ENCODE measurements around the gene PLA2G4B. TPM values are rescaled to one million over a fixed set of nuclear protein-coding genes. Genes with fewer than 3 reads are reported as not detected.

Gene PLA2G4B
- total and polyA plus RNA-seq, 7 experiments from 2014 or later = 0.98 to 69.9 (median 33.7) TPM

GRCh38 chr15:41860049-41860828 is 21.6 kb downstream of the PLA2G4B start:
- no peaks in the 10 kb centered on the region for H3K4me1 ChIP-seq (ENCODE audit: control insufficient read depth in 2 of 2, insufficient read depth in 2 of 2, low read length in 2 of 2)
- Mint-ChIP-seq H3K4me3 (no peak overlapping the region), H3K27ac (no peak overlapping the region), H3K9me3 (no peaks in the 10 kb centered on the region), H3K36me3 (no peaks in the 10 kb centered on the region), H3K4me1 (peaks cover 4 to 16% (median 6%) of the 10 kb centered on the region in 7 donors), H3K27me3 (no peaks in the 10 kb centered on the region)
- H3K4me3 ChIP-seq (ENCODE audit: low read length) = no peak overlapping the region
- no peak overlapping the region for H3K27ac ChIP-seq (ENCODE audit: low read depth, low read length)
- intact Hi-C loops (cut with micrococcal nuclease) = no loop called here
- ChIA-PET CTCF (no interaction called here), POLR2A (interaction anchor here (1.1 kb wide), 1 partner anchor 83 kb away, joined by 3 read pairs; no protein-coding TSS in a partner anchor)
- DNase-seq = no peak
- no peaks in the 10 kb centered on the region for H3K36me3 ChIP-seq (ENCODE audit: control insufficient read depth in 2 of 3, insufficient read depth in 3 of 3, low read length in 3 of 3)
- peak; percentile 53 for ATAC-seq
- no peaks in the 10 kb centered on the region for H3K27me3 ChIP-seq (ENCODE audit: control insufficient read depth in 2 of 2, insufficient read depth in 2 of 2, low read length in 2 of 2)
- no peaks in the 10 kb centered on the region for H3K9me3 ChIP-seq (ENCODE audit: control insufficient read depth in 2 of 3, low read length in 3 of 3)

- Mint-ChIP-seq H3K27me3 (no peaks in the 10 kb centered on the region), H3K4me1 (peaks cover 4 to 16% (median 6%) of the 10 kb centered on the region in 7 donors), H3K4me3 (no peak overlapping the region), H3K9me3 (no peaks in the 10 kb centered on the region), H3K36me3 (no peaks in the 10 kb centered on the region), H3K27ac (no peak overlapping the region)
- POLR2A ChIA-PET = interaction anchor here (0.9 to 1.1 kb wide), 3 partner anchors 9 to 81 kb away, joined by 3 read pairs; no protein-coding TSS in a partner anchor
- ATAC-seq (no peak), DNase-seq (no peak)
- CTCF ChIA-PET = interaction anchor here (1.0 kb wide), 1 partner anchor 45 kb away, joined by 3 read pairs; no protein-coding TSS in a partner anchor
- no peak overlapping the region for H3K27ac ChIP-seq (ENCODE audit: low read depth, low read length)
- no peaks in the 10 kb centered on the region for H3K36me3 ChIP-seq (ENCODE audit: control insufficient read depth in 2 of 3, insufficient read depth in 3 of 3, low read length in 3 of 3)
- H3K4me3 ChIP-seq (ENCODE audit: low read length) = no peak overlapping the region
- no peaks in the 10 kb centered on the region for H3K27me3 ChIP-seq (ENCODE audit: control insufficient read depth in 2 of 2, insufficient read depth in 2 of 2, low read length in 2 of 2)
- H3K4me1 ChIP-seq (ENCODE audit: control insufficient read depth in 2 of 2, insufficient read depth in 2 of 2, low read length in 2 of 2) = no peaks in the 10 kb centered on the region
- intact Hi-C loops (cut with micrococcal nuclease) = no loop called here
- no peaks in the 10 kb centered on the region for H3K9me3 ChIP-seq (ENCODE audit: control insufficient read depth in 2 of 3, low read length in 3 of 3)
Observed at GRCh38 chr15:41861736-41862356, 23.2 kb downstream of the PLA2G4B start.

- DNase-seq = no peak
- no peak overlapping the region for H3K4me3 ChIP-seq (ENCODE audit: low read length)
- Mint-ChIP-seq H3K27ac (peak overlapping the region in 2 of 9 donors; percentile 46 to 52), H3K9me3 (no peaks in the 10 kb centered on the region), H3K4me3 (no peak overlapping the region), H3K4me1 (peaks cover 4 to 16% (median 6%) of the 10 kb centered on the region in 7 donors), H3K27me3 (no peaks in the 10 kb centered on the region), H3K36me3 (no peaks in the 10 kb centered on the region)
- POLR2A ChIA-PET = no interaction called here
- intact Hi-C loops (cut with micrococcal nuclease) = no loop called here
- no peaks in the 10 kb centered on the region for H3K4me1 ChIP-seq (ENCODE audit: control insufficient read depth in 2 of 2, insufficient read depth in 2 of 2, low read length in 2 of 2)
- no peaks in the 10 kb centered on the region for H3K9me3 ChIP-seq (ENCODE audit: control insufficient read depth in 2 of 3, low read length in 3 of 3)
- no peak overlapping the region for H3K27ac ChIP-seq (ENCODE audit: low read depth, low read length)
- CTCF ChIA-PET = interaction anchor here (0.6 to 1.0 kb wide), 2 partner anchors 28 to 44 kb away, joined by 3 read pairs; no protein-coding TSS in a partner anchor
- no peak for ATAC-seq
- H3K27me3 ChIP-seq (ENCODE audit: control insufficient read depth in 2 of 2, insufficient read depth in 2 of 2, low read length in 2 of 2) = no peaks in the 10 kb centered on the region
- no peaks in the 10 kb centered on the region for H3K36me3 ChIP-seq (ENCODE audit: control insufficient read depth in 2 of 3, insufficient read depth in 3 of 3, low read length in 3 of 3)
Observed at GRCh38 chr15:41862515-41863116, 24.0 kb downstream of the PLA2G4B start.

GRCh38 chr15:41865490-41866055 is 26.9 kb downstream of the PLA2G4B start:
- H3K4me3 Mint-ChIP-seq = no peak overlapping the region
- no peak overlapping the region for H3K27ac ChIP-seq (ENCODE audit: low read depth, low read length)
- H3K4me1 ChIP-seq (ENCODE audit: control insufficient read depth in 2 of 2, insufficient read depth in 2 of 2, low read length in 2 of 2) = no peaks in the 10 kb centered on the region
- intact Hi-C loops (cut with micrococcal nuclease) = no loop called here
- no peak overlapping the region for H3K4me3 ChIP-seq (ENCODE audit: low read length)
- ChIA-PET CTCF (no interaction called here), POLR2A (interaction anchor here (0.7 to 1.1 kb wide), 2 partner anchors 9 to 34 kb away, joined by 3 read pairs; no protein-coding TSS in a partner anchor)
- no peaks in the 10 kb centered on the region for H3K36me3 ChIP-seq (ENCODE audit: control insufficient read depth in 2 of 3, insufficient read depth in 3 of 3, low read length in 3 of 3)
- peaks cover 0 to 1% (median 0%) of the 10 kb centered on the region in 11 donors for H3K9me3 Mint-ChIP-seq
- no peaks in the 10 kb centered on the region for H3K36me3 Mint-ChIP-seq
- peaks cover 3 to 12% (median 7%) of the 10 kb centered on the region in 7 donors for H3K4me1 Mint-ChIP-seq
- H3K9me3 ChIP-seq (ENCODE audit: control insufficient read depth in 2 of 3, low read length in 3 of 3) = no peaks in the 10 kb centered on the region
- ATAC-seq (no peak), DNase-seq (no peak)
- H3K27ac Mint-ChIP-seq = no peak overlapping the region
- no peaks in the 10 kb centered on the region for H3K27me3 ChIP-seq (ENCODE audit: control insufficient read depth in 2 of 2, insufficient read depth in 2 of 2, low read length in 2 of 2)
- H3K27me3 Mint-ChIP-seq = no peaks in the 10 kb centered on the region

DNA sequence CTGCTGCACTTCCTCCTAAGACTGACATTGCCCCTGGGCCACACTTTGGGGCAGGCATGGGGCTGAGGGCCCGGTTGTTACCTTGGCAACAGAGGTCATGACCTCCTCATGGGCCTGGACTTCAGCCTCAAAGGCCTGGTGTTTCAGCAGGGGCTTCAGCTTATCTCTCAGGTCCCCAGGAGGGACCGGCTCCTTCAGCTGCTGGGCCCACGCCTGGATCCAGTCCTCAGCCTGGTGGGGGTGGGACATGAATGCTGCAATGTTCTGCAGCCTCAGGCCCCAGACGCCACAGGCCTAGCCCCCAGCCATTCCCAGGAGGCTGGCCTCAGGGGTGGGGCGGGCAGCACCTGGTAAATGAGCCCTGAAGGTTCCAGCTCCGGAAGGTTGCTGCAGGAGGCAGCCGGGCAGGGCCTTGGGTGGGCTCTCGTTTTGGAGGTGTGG is 27.6 kb downstream of the PLA2G4B start:
- intact Hi-C loops (cut with micrococcal nuclease) = no loop called here
- no peaks in the 10 kb centered on the region for H3K36me3 ChIP-seq (ENCODE audit: control insufficient read depth in 2 of 3, insufficient read depth in 3 of 3, low read length in 3 of 3)

DNA sequence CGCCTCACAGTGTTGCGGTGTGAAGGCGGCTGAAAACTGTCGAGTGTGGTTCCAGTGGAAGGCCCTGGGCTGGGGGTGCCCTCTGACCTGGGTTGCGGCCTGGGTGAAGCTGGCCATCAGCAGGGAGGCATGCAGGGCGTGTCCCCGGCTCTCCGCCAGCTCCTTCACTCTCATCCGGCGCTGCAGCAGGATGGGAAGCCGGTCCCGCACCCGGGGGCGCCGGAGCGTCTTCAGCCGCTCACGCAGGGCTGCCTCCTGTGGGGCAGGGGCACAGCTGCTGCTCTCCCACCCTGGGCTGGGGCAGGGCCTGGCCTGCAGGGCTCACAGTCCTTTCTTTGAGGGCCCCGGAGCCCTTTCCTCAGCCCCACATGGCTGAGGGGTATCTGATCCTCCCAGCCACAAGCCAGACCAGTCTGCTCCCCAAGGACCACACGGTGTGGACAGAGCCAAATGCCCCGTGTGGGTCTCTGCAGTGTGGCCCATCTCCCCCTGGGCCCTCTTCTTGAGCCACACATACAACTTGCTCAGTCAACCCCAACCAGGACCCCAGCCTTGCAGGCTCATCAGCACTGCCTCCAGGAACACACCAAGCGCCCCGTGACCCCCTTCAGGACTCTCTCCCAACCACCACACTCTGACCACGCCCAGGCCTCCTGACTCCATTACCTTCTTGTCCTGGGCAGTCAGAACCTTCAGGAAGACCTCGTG is 28.4 kb downstream of the PLA2G4B start:
- ATAC-seq (no peak), DNase-seq (no peak)
- POLR2A ChIA-PET = interaction anchor here (0.6 to 1.8 kb wide), 2 partner anchors 28 to 251 kb away, joined by 4 read pairs; no protein-coding TSS in a partner anchor
- H3K27me3 ChIP-seq (ENCODE audit: control insufficient read depth in 2 of 2, insufficient read depth in 2 of 2, low read length in 2 of 2) = no peaks in the 10 kb centered on the region
- Mint-ChIP-seq H3K36me3 (no peaks in the 10 kb centered on the region), H3K9me3 (peaks cover 0 to 1% (median 0%) of the 10 kb centered on the region in 11 donors), H3K27ac (peak overlapping the region in 1 of 9 donors; percentile 87), H3K4me1 (peaks cover 7 to 14% (median 8%) of the 10 kb centered on the region in 7 donors), H3K4me3 (no peak overlapping the region), H3K27me3 (no peaks in the 10 kb centered on the region)
- intact Hi-C loops (cut with micrococcal nuclease) = no loop called here
- no peaks in the 10 kb centered on the region for H3K36me3 ChIP-seq (ENCODE audit: control insufficient read depth in 2 of 3, insufficient read depth in 3 of 3, low read length in 3 of 3)
- no peak overlapping the region for H3K27ac ChIP-seq (ENCODE audit: low read depth, low read length)
- no peaks in the 10 kb centered on the region for H3K9me3 ChIP-seq (ENCODE audit: control insufficient read depth in 2 of 3, low read length in 3 of 3)
- H3K4me1 ChIP-seq (ENCODE audit: control insufficient read depth in 2 of 2, insufficient read depth in 2 of 2, low read length in 2 of 2) = no peaks in the 10 kb centered on the region
- no peak overlapping the region for H3K4me3 ChIP-seq (ENCODE audit: low read length)
- CTCF ChIA-PET = no interaction called here

More for the DNA sequence above, 27.6 kb downstream of the PLA2G4B start:
- H3K4me1 ChIP-seq (ENCODE audit: control insufficient read depth in 2 of 2, insufficient read depth in 2 of 2, low read length in 2 of 2) = no peaks in the 10 kb centered on the region
- Mint-ChIP-seq H3K4me3 (no peak overlapping the region), H3K27me3 (no peaks in the 10 kb centered on the region), H3K36me3 (no peaks in the 10 kb centered on the region), H3K4me1 (peaks cover 7 to 14% (median 8%) of the 10 kb centered on the region in 7 donors), H3K27ac (no peak overlapping the region), H3K9me3 (peaks cover 0 to 1% (median 0%) of the 10 kb centered on the region in 11 donors)
- no peaks in the 10 kb centered on the region for H3K9me3 ChIP-seq (ENCODE audit: control insufficient read depth in 2 of 3, low read length in 3 of 3)
- H3K4me3 ChIP-seq (ENCODE audit: low read length) = no peak overlapping the region
- ChIA-PET POLR2A (interaction anchor here (0.6 to 1.1 kb wide), 3 partner anchors 8 to 250 kb away, joined by 3 to 4 read pairs (median 3); no protein-coding TSS in a partner anchor), CTCF (no interaction called here)
- H3K27ac ChIP-seq (ENCODE audit: low read depth, low read length) = no peak overlapping the region
- no peaks in the 10 kb centered on the region for H3K27me3 ChIP-seq (ENCODE audit: control insufficient read depth in 2 of 2, insufficient read depth in 2 of 2, low read length in 2 of 2)
- DNase-seq = no peak
- ATAC-seq = no peak
